Caco-2 (cell line): ENCODE measurements around the gene R3HDM2. TPM values are rescaled to one million over a fixed set of nuclear protein-coding genes. Genes with fewer than 3 reads are reported as not detected.

Experiments
- BruUV-seq: library from RNA; stranded (reverse); fragments of 400-500 nt; replicated peaks from 2 replicates; lab custom pipeline; 2021; lab: Mats Ljungman, UMichigan
- CTCF ChIA-PET: fragments of 300-600 bp; sonication (Branson Sonifier 250); formaldehyde crosslinking; loops from one replicate; lab custom pipeline; 2022; ENCODE audit warnings: antibody characterized with exemption; lab: Charles Lee
- POLR2A ChIA-PET: fragments of 300-600 bp; sonication (Branson Sonifier 250); formaldehyde crosslinking; loops from one replicate; lab custom pipeline; 2022; ENCODE audit warnings: antibody characterized with exemption; lab: Charles Lee
- DNase-seq, 2 experiments: peaks; one replicate each; pipeline versions ENCODE4 v3.0.0 to v3.0.0-alpha.2; 2020 to 2022
- H3K27me3 ChIP-seq: replicated peaks from 2 replicates; pipeline ENCODE4 v1.6.0; 2011; ENCODE audit warnings: low read length; ENCODE audit not compliant: control insufficient read depth, insufficient read depth
- H3K36me3 ChIP-seq: 2 replicates; pipeline ENCODE4 v1.5.1; 2011; ENCODE audit warnings: low read length; ENCODE audit not compliant: control insufficient read depth, insufficient read depth
- H3K4me1 ChIP-seq: fragments of 250-450 bp; sonication (Bioruptor Pico); 2 replicates; pipeline ENCODE4 v1.5.1; 2020; ENCODE audit warnings: mild to moderate bottlenecking
- H3K4me3 ChIP-seq: 2 replicates; pipeline ENCODE4 v1.5.1; 2011; ENCODE audit warnings: low read depth, mild to moderate bottlenecking, control low read depth, low read length
- H3K9me3 ChIP-seq: fragments of 250-450 bp; sonication (Bioruptor Pico); 2 replicates; pipeline ENCODE4 v1.5.1; 2020; ENCODE audit warnings: mild to moderate bottlenecking, moderate library complexity
- H3K27ac Mint-ChIP-seq: one replicate; pipeline ENCODE4 v1.8.0; 2022; ENCODE audit warnings: mixed read lengths; ENCODE audit not compliant: unreplicated experiment
- H3K27me3 Mint-ChIP-seq: one replicate; pipeline ENCODE4 v1.8.0; 2022; ENCODE audit warnings: mixed read lengths; ENCODE audit not compliant: insufficient read depth, unreplicated experiment
- H3K36me3 Mint-ChIP-seq: one replicate; pipeline ENCODE4 v1.8.0; 2022; ENCODE audit warnings: mild to moderate bottlenecking, mixed read lengths; ENCODE audit not compliant: insufficient read depth, unreplicated experiment
- H3K4me1 Mint-ChIP-seq: one replicate; pipeline ENCODE4 v1.8.0; 2022; ENCODE audit warnings: low read depth, mixed read lengths; ENCODE audit not compliant: unreplicated experiment
- H3K4me3 Mint-ChIP-seq: one replicate; pipeline ENCODE4 v1.8.0; 2022; ENCODE audit warnings: mild to moderate bottlenecking, moderate library complexity, mixed read lengths; ENCODE audit not compliant: unreplicated experiment
- H3K9me3 Mint-ChIP-seq: one replicate; pipeline ENCODE4 v1.8.0; 2022; ENCODE audit warnings: mixed read lengths; ENCODE audit not compliant: unreplicated experiment
- intact Hi-C: fragments of 100-400 bp; cut with micrococcal nuclease; formaldehyde crosslinking; loops from one replicate; pipeline ENCODE4 v1.10.0; 2022; ENCODE audit not compliant: unreplicated experiment
- total RNA-seq: library from RNA; stranded (reverse); gene quantifications from 2 replicates; pipeline ENCODE4 v1.2.3, GENCODE V29; 2022
- TF ChIP-seq, protein P1 (sequence below), 2 experiments: fragments of 200-600 bp in 1 of 2; IDR thresholded peaks; 1 replicate in 1 of 2; 2 replicates in 1 of 2; pipeline versions ENCODE4 v1.5.1 to v1.8.0; 2011 to 2022; ENCODE audit warnings: antibody characterized with exemption in 1 of 2, control low read depth in 1 of 2, inconsistent platforms in 1 of 2, low read depth in 1 of 2, low read length in 1 of 2, mild to moderate bottlenecking in 1 of 2, moderate library complexity in 1 of 2; ENCODE audit not compliant: insufficient read depth in 1 of 2, severe bottlenecking in 1 of 2, unreplicated experiment in 1 of 2

Gene R3HDM2
- total RNA-seq, 1 experiment from 2014 or later, result 33.7 TPM

DNA sequence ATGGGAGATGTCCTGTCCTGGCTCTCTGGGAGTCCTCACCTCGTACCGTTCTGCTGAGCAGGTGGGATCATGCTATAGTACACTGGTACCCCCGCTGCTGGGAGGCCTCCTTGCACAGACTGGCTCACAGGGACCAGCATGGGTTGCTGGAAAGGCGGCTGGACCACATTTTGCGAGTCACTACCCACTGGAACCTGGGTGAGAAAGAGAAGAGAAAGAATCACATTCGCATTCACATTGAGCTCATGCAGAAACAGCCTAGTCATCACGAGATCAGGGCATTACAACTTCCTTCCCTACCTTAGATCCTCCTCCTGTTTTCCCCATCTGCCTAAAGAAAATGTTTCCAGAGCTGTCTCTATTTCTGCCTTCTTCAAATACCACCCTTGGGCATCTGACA lies 162.6 kb downstream of the R3HDM2 start:
- Mint-ChIP-seq H3K4me1 (no peaks in the 10 kb centered on the region), H3K36me3 (no peaks in the 10 kb centered on the region), H3K4me3 (no peak overlapping the region), H3K27me3 (no peaks in the 10 kb centered on the region), H3K9me3 (no peaks in the 10 kb centered on the region), H3K27ac (no peak overlapping the region)
- no peak overlapping the region for H3K4me3 ChIP-seq
- no peak for DNase-seq
- ChIA-PET CTCF (interaction anchor here (0.6 kb wide), 1 partner anchor 68 kb away, joined by 3 read pairs; no protein-coding TSS in a partner anchor), POLR2A (no interaction called here)
- intact Hi-C loops, result no loop called here
- H3K36me3 ChIP-seq, result no peaks in the 10 kb centered on the region
- no peaks in the 10 kb centered on the region for H3K27me3 ChIP-seq
- BruUV-seq, result no TSS peak
- H3K9me3 ChIP-seq, result no peaks in the 10 kb centered on the region
- H3K4me1 ChIP-seq, result no peaks in the 10 kb centered on the region
- TF ChIP-seq, protein P1, sequence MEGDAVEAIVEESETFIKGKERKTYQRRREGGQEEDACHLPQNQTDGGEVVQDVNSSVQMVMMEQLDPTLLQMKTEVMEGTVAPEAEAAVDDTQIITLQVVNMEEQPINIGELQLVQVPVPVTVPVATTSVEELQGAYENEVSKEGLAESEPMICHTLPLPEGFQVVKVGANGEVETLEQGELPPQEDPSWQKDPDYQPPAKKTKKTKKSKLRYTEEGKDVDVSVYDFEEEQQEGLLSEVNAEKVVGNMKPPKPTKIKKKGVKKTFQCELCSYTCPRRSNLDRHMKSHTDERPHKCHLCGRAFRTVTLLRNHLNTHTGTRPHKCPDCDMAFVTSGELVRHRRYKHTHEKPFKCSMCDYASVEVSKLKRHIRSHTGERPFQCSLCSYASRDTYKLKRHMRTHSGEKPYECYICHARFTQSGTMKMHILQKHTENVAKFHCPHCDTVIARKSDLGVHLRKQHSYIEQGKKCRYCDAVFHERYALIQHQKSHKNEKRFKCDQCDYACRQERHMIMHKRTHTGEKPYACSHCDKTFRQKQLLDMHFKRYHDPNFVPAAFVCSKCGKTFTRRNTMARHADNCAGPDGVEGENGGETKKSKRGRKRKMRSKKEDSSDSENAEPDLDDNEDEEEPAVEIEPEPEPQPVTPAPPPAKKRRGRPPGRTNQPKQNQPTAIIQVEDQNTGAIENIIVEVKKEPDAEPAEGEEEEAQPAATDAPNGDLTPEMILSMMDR (IDR thresholded peaks at IDR 0.05; ENCODE audit: insufficient read depth in 1 of 2, low read depth in 1 of 2, low read length in 1 of 2, severe bottlenecking in 1 of 2, unreplicated experiment in 1 of 2), result no peak

DNA sequence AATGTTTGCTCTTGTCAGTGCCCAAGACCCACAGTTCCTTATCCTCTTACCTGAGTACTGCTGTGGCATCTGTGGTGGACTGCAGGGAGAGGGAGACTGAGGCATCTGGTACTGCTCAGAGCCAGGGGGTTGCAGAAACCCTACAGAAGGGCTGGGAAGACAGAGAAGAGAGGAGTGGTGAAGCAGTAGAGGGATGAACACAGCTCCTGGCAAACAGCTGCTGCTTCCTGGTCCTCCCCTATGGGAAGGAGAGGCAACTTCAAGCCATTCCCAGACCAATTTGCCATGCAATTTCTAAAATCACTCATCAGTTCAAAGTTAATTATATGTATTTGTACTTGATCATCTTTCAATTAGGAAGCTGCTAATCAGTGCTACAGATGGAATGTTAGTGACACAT lies 164.2 kb downstream of the R3HDM2 start:
- no peaks in the 10 kb centered on the region for H3K9me3 Mint-ChIP-seq
- CTCF ChIA-PET, result interaction anchor here (1.6 kb wide), 1 partner anchor 24 kb away, joined by 11 read pairs; no protein-coding TSS in a partner anchor
- H3K27me3 Mint-ChIP-seq, result no peaks in the 10 kb centered on the region
- POLR2A ChIA-PET, result no interaction called here
- H3K27me3 ChIP-seq, result no peaks in the 10 kb centered on the region
- no peak overlapping the region for H3K4me3 Mint-ChIP-seq
- BruUV-seq, result no TSS peak
- intact Hi-C loops, result no loop called here
- no peaks in the 10 kb centered on the region for H3K4me1 Mint-ChIP-seq
- H3K4me3 ChIP-seq, result no peak overlapping the region
- no peaks in the 10 kb centered on the region for H3K36me3 ChIP-seq
- H3K9me3 ChIP-seq, result no peaks in the 10 kb centered on the region
- H3K27ac Mint-ChIP-seq, result no peak overlapping the region
- TF ChIP-seq, protein P1 (IDR thresholded peaks at IDR 0.05; ENCODE audit: insufficient read depth in 1 of 2, low read depth in 1 of 2, low read length in 1 of 2, severe bottlenecking in 1 of 2, unreplicated experiment in 1 of 2), result no peak
- H3K4me1 ChIP-seq, result no peaks in the 10 kb centered on the region
- no peak for DNase-seq
- no peaks in the 10 kb centered on the region for H3K36me3 Mint-ChIP-seq

DNA sequence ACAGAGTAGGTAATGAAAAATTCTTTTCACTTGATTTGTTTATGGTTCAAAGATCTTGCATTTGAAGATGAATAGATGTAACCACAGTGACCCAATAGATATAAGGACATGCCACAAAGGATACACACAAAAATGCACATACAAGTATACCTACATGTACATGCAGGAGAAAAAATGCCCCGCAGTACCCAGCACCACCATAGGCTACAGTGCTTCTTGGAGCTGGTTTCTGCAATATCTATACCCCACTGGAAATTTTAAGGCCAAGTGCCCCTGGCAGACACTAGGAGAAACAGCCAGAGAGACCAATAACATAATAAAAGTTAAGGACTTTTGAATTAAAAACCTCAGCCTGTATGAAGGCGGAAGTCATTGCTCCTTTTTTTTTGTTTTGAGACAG lies 167.7 kb downstream of the R3HDM2 start:
- Histone ChIP-seq H3K27me3 (no peaks in the 10 kb centered on the region), H3K4me3 (no peak overlapping the region), H3K9me3 (no peaks in the 10 kb centered on the region), H3K36me3 (no peaks in the 10 kb centered on the region; the same call in 1 of the 2 replicates), H3K4me1 (no peaks in the 10 kb centered on the region)
- ChIA-PET CTCF (interaction anchor here (1.0 kb wide), 1 partner anchor 8 kb away, joined by 3 read pairs; no protein-coding TSS in a partner anchor), POLR2A (no interaction called here)
- TF ChIP-seq, protein P1 (IDR thresholded peaks at IDR 0.05; ENCODE audit: insufficient read depth in 1 of 2, low read depth in 1 of 2, low read length in 1 of 2, severe bottlenecking in 1 of 2, unreplicated experiment in 1 of 2), result no peak
- H3K4me1 Mint-ChIP-seq, result no peaks in the 10 kb centered on the region
- H3K27me3 Mint-ChIP-seq, result no peaks in the 10 kb centered on the region
- intact Hi-C loops, result loop anchor here (1.0 kb wide), 2 partner anchors 14 to 190 kb away; no protein-coding TSS in a partner anchor
- H3K36me3 Mint-ChIP-seq, result no peaks in the 10 kb centered on the region
- no peak for DNase-seq
- H3K4me3 Mint-ChIP-seq, result no peak overlapping the region
- H3K27ac Mint-ChIP-seq, result no peak overlapping the region
- no peaks in the 10 kb centered on the region for H3K9me3 Mint-ChIP-seq
- BruUV-seq, result no TSS peak
